HTR-8/SVneo (cell line): ENCODE results near the gene ST7.
"Not testable (repeated sequence)": the region's sequence is repeated elsewhere in the genome, so short reads cannot be mapped to it uniquely, and the experiment has no call there.

ENCODE experiments used
- DNase-seq: peaks from one replicate; pipeline ENCODE4 v3.0.0; 2011; ENCODE audit warnings: low spot score, mixed read lengths; ENCODE audit not compliant: insufficient read length
- FAIRE-seq: peaks from 2 replicates; lab custom pipeline; 2011; peaks lifted over from hg19 to GRCh38; lab: Jason Lieb, UNC

Gene ST7

GRCh38 chr7:117116211-117116610, 162.9 kb downstream of the ST7 start:
- no peak for DNase-seq
- FAIRE-seq = no peak

- no peak for FAIRE-seq
- DNase-seq = no peak
Observed at GRCh38 chr7:117117172-117117571, 163.9 kb downstream of the ST7 start.

GRCh38 chr7:117118579-117119180, 165.4 kb downstream of the ST7 start:
- DNase-seq (no peak), FAIRE-seq (no peak)

- DNase-seq (no peak), FAIRE-seq (no peak)
Observed at GRCh38 chr7:117119192-117119924, 166.1 kb downstream of the ST7 start.

- DNase-seq, FAIRE-seq: not testable (repeated sequence)
Observed at GRCh38 chr7:117120321-117120720, 167.0 kb downstream of the ST7 start.

GRCh38 chr7:117122036-117122435, 168.7 kb downstream of the ST7 start:
- not testable (repeated sequence) for DNase-seq
- peak; percentile 38 for FAIRE-seq

GRCh38 chr7:117122536-117122935, 169.2 kb downstream of the ST7 start:
- no peak for FAIRE-seq
- no peak for DNase-seq

- FAIRE-seq = no peak
- DNase-seq = no peak
Observed at GRCh38 chr7:117123311-117123926, 170.1 kb downstream of the ST7 start.

- DNase-seq (peak; percentile 29), FAIRE-seq (peak; percentile 68)
Observed at GRCh38 chr7:117124591-117125220, 171.4 kb downstream of the ST7 start.

- no peak for FAIRE-seq
- no peak for DNase-seq
Observed at GRCh38 chr7:117126676-117127075, 173.4 kb downstream of the ST7 start.

- no peak for DNase-seq
- no peak for FAIRE-seq
Observed at GRCh38 chr7:117127585-117128168, 174.4 kb downstream of the ST7 start.

GRCh38 chr7:117129521-117129955, 176.2 kb downstream of the ST7 start:
- DNase-seq (no peak), FAIRE-seq (no peak)

- no peak for FAIRE-seq
- no peak for DNase-seq
Observed at GRCh38 chr7:117130262-117130661, 177.0 kb downstream of the ST7 start.

- no peak for FAIRE-seq
Observed at GRCh38 chr7:117132321-117133120, 179.2 kb downstream of the ST7 start.

GRCh38 chr7:117133125-117133524, 179.8 kb downstream of the ST7 start:
- DNase-seq = no peak
- FAIRE-seq = no peak

More at GRCh38 chr7:117132321-117133120, 179.2 kb downstream of the ST7 start:
- DNase-seq = no peak

- DNase-seq (no peak), FAIRE-seq (no peak)
Observed at GRCh38 chr7:117134411-117134810, 181.1 kb downstream of the ST7 start.

GRCh38 chr7:117134889-117135552, 181.7 kb downstream of the ST7 start:
- DNase-seq (no peak), FAIRE-seq (no peak)

GRCh38 chr7:117135553-117135891, 182.2 kb downstream of the ST7 start:
- FAIRE-seq (no peak), DNase-seq (no peak)

GRCh38 chr7:117137868-117138267, 184.6 kb downstream of the ST7 start:
- no peak for FAIRE-seq
- DNase-seq = no peak
